Stomach smooth muscle (tissue), 2 donors: ENCODE measurements around the gene LCAT.

Experiments
- H3K27ac ChIP-seq: one replicate; pipeline ENCODE4 v1.7.0; 2013; ENCODE audit warnings: mild to moderate bottlenecking, low read length, inconsistent platforms
- H3K27me3 ChIP-seq, 2 donors: one replicate each; pipeline ENCODE4 v1.7.0; 2013; ENCODE audit warnings: low read length in 2 of 2; ENCODE audit not compliant: insufficient read depth in 2 of 2, control insufficient read depth in 1 of 2
- H3K36me3 ChIP-seq, 2 donors: one replicate each; pipeline ENCODE4 v1.7.0; 2013; ENCODE audit warnings: low read length in 2 of 2; ENCODE audit not compliant: control insufficient read depth in 2 of 2, insufficient read depth in 2 of 2
- H3K4me1 ChIP-seq: one replicate; pipeline ENCODE4 v1.7.0; 2013; ENCODE audit warnings: low read length; ENCODE audit not compliant: control insufficient read depth, insufficient read depth
- H3K4me3 ChIP-seq, 2 donors: one replicate each; pipeline ENCODE4 v1.7.0; 2013; ENCODE audit warnings: low read length in 2 of 2
- H3K9ac ChIP-seq, 2 donors: one replicate each; pipeline ENCODE4 v1.7.0; 2013; ENCODE audit warnings: low read length in 2 of 2, mild to moderate bottlenecking in 1 of 2
- H3K9me3 ChIP-seq, 2 donors: one replicate each; pipeline ENCODE4 v1.7.0; 2013; ENCODE audit warnings: low read length in 2 of 2; ENCODE audit not compliant: control insufficient read depth in 2 of 2
- donor health status: healthy.
- donor health status: Pancreatic carcinoma.

The LCAT gene

GRCh38 chr16:67959536-67960329 lies 15.8 kb upstream of the LCAT start:
- Histone ChIP-seq H3K4me1 (peaks cover 53% of the 10 kb centered on the region), H3K4me3 (peak overlapping the region in 1 of 2 donors; percentile 22), H3K9me3 (no peaks in the 10 kb centered on the region), H3K9ac (peak overlapping the region in 1 of 2 donors; percentile 36), H3K36me3 (peaks cover 52 to 66% of the 10 kb centered on the region in 2 donors), H3K27ac (peak overlapping the region; percentile 46), H3K27me3 (no peaks in the 10 kb centered on the region)

- Histone ChIP-seq H3K27ac (no peak overlapping the region), H3K9me3 (no peaks in the 10 kb centered on the region), H3K36me3 (peaks cover 62 to 67% of the 10 kb centered on the region in 2 donors), H3K4me3 (no peak overlapping the region), H3K4me1 (peaks cover 39% of the 10 kb centered on the region), H3K9ac (no peak overlapping the region), H3K27me3 (no peaks in the 10 kb centered on the region)
Measured at GRCh38 chr16:67957622-67958021, 13.7 kb upstream of the LCAT start.

GRCh38 chr16:67954421-67955196 lies 10.7 kb upstream of the LCAT start:
- Histone ChIP-seq H3K27ac (peak overlapping the region; percentile 11), H3K9ac (no peak overlapping the region)

GRCh38 chr16:67953641-67954375 lies 9.9 kb upstream of the LCAT start:
- H3K27me3 ChIP-seq = no peaks in the 10 kb centered on the region
- no peaks in the 10 kb centered on the region for H3K9me3 ChIP-seq
- H3K9ac ChIP-seq = no peak overlapping the region
- peaks cover 23% of the 10 kb centered on the region for H3K4me1 ChIP-seq
- peak overlapping the region; percentile 11 for H3K27ac ChIP-seq
- H3K4me3 ChIP-seq = no peak overlapping the region
- peaks cover 53 to 59% of the 10 kb centered on the region in 2 donors for H3K36me3 ChIP-seq

More at GRCh38 chr16:67954421-67955196, 10.7 kb upstream of the LCAT start:
- H3K4me3 ChIP-seq = no peak overlapping the region
- H3K9me3 ChIP-seq = no peaks in the 10 kb centered on the region
- H3K36me3 ChIP-seq = peaks cover 53 to 62% of the 10 kb centered on the region in 2 donors
- no peaks in the 10 kb centered on the region for H3K27me3 ChIP-seq
- peaks cover 28% of the 10 kb centered on the region for H3K4me1 ChIP-seq

- Histone ChIP-seq H3K27me3 (no peaks in the 10 kb centered on the region), H3K4me1 (peaks cover 20% of the 10 kb centered on the region), H3K36me3 (peaks cover 64% of the 10 kb centered on the region in 2 donors), H3K9ac (peak overlapping the region in 1 of 2 donors; percentile 42), H3K9me3 (no peaks in the 10 kb centered on the region), H3K27ac (peak overlapping the region; percentile 66), H3K4me3 (no peak overlapping the region)
Measured at GRCh38 chr16:67951485-67951884, 7.6 kb upstream of the LCAT start.

- no peaks in the 10 kb centered on the region for H3K9me3 ChIP-seq
- no peak overlapping the region for H3K9ac ChIP-seq
- H3K4me3 ChIP-seq = no peak overlapping the region
- no peaks in the 10 kb centered on the region for H3K27me3 ChIP-seq
- H3K4me1 ChIP-seq = peaks cover 25% of the 10 kb centered on the region
- peaks cover 72 to 75% of the 10 kb centered on the region in 2 donors for H3K36me3 ChIP-seq
- H3K27ac ChIP-seq = no peak overlapping the region
Measured at GRCh38 chr16:67950335-67950843, 6.5 kb upstream of the LCAT start.

- H3K36me3 ChIP-seq = peaks cover 74 to 76% of the 10 kb centered on the region in 2 donors
- peaks cover 31% of the 10 kb centered on the region for H3K4me1 ChIP-seq
Measured at GRCh38 chr16:67949645-67950044, 5.7 kb upstream of the LCAT start.

GRCh38 chr16:67948015-67948414 lies 4.1 kb upstream of the LCAT start:
- H3K9me3 ChIP-seq = no peaks in the 10 kb centered on the region
- no peaks in the 10 kb centered on the region for H3K27me3 ChIP-seq
- no peak overlapping the region for H3K4me3 ChIP-seq
- peak overlapping the region; percentile 18 for H3K27ac ChIP-seq
- peaks cover 68 to 69% of the 10 kb centered on the region in 2 donors for H3K36me3 ChIP-seq
- H3K9ac ChIP-seq = no peak overlapping the region
- H3K4me1 ChIP-seq = peaks cover 44% of the 10 kb centered on the region

More at GRCh38 chr16:67949645-67950044, 5.7 kb upstream of the LCAT start:
- Histone ChIP-seq H3K27ac (no peak overlapping the region), H3K9ac (no peak overlapping the region), H3K4me3 (no peak overlapping the region), H3K9me3 (no peaks in the 10 kb centered on the region), H3K27me3 (no peaks in the 10 kb centered on the region)

- Histone ChIP-seq H3K9ac (no peak overlapping the region), H3K36me3 (peaks cover 75 to 78% of the 10 kb centered on the region in 2 donors)
Measured at GRCh38 chr16:67946966-67947558, 3.1 kb upstream of the LCAT start.

GRCh38 chr16:67946128-67946569 lies 2.2 kb upstream of the LCAT start:
- Histone ChIP-seq H3K9ac (no peak overlapping the region), H3K4me3 (no peak overlapping the region), H3K4me1 (peaks cover 44% of the 10 kb centered on the region), H3K9me3 (no peaks in the 10 kb centered on the region), H3K27me3 (no peaks in the 10 kb centered on the region), H3K27ac (no peak overlapping the region), H3K36me3 (peaks cover 74 to 76% of the 10 kb centered on the region in 2 donors)

More at GRCh38 chr16:67946966-67947558, 3.1 kb upstream of the LCAT start:
- Histone ChIP-seq H3K4me3 (no peak overlapping the region), H3K27ac (peak overlapping the region; percentile 18), H3K9me3 (no peaks in the 10 kb centered on the region), H3K4me1 (peaks cover 49% of the 10 kb centered on the region), H3K27me3 (no peaks in the 10 kb centered on the region)
